Measurements from ENCODE around the gene PKP3. TPM values are rescaled to one million over a fixed set of nuclear protein-coding genes. Genes with fewer than 3 reads are reported as not detected.

Gene PKP3
- polyA plus RNA-seq, 2 of the 4 experiments (the other 2 are of a cell fraction): 12.1 to 25.9 TPM

DNA sequence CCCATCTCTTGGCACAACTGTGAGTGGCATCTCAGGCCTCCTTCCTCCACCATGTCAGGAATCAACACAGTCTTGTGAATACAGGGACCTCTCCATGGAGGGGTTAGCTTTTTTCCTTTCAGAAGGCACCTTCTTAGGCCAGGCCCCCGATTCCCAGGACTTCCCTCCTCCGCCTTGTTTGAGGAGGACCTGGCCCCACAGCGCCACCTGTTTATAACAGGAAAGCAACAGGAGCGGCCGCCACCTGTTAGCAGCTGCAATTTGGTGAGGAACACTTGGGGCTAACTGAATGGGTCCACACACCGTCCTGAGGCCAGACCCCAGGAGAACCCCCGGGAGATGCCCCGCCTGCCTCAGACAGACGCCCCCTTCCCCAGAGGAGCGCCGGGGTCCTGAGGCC, 3.8 kb upstream of the PKP3 start:
- WGBS (ENCODE audit: missing lambda C conversion rate): 93% methylated on average over 6 of the region's 11 CpGs
- ATAC-seq (no peak), DNase-seq (ENCODE audit: low read depth in 1 of 2, low spot score in 1 of 2) (no peak), FAIRE-seq (no peak)
- H3K4me2 ChIP-seq: no peak overlapping the region
- H3K4me3 ChIP-seq: no peak overlapping the region
- no peak for TF ChIP-seq RCOR1 (IDR thresholded peaks at IDR 0.05; ENCODE audit: low read depth, low read length)
- 0 out of 5 replicates have a peak, but pooled peaks of 1 of the 2 experiments have one; percentile 12 for TF ChIP-seq RAD21 (conservative IDR thresholded peaks at IDR 0.05 in 1 of 2, IDR thresholded peaks at IDR 0.05 in 1 of 2)
- no peak for TF ChIP-seq CBX2 (IDR thresholded peaks at IDR 0.05; ENCODE audit: borderline replicate concordance, low read depth)
- TF ChIP-seq, protein P1, sequence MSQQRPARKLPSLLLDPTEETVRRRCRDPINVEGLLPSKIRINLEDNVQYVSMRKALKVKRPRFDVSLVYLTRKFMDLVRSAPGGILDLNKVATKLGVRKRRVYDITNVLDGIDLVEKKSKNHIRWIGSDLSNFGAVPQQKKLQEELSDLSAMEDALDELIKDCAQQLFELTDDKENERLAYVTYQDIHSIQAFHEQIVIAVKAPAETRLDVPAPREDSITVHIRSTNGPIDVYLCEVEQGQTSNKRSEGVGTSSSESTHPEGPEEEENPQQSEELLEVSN (IDR thresholded peaks at IDR 0.05; ENCODE audit: borderline replicate concordance, low read depth): no peak
- CTCF ChIA-PET: interaction anchor here (0.9 to 1.2 kb wide), 2 partner anchors 10 to 58 kb away, joined by 3 to 5 read pairs; no protein-coding TSS in a partner anchor
- H3K9me3 ChIP-seq: no peaks in the 10 kb centered on the region
- H3K4me1 ChIP-seq: peaks cover 22% of the 10 kb centered on the region
- H3K27ac ChIP-seq: no peak overlapping the region
- POLR2A ChIA-PET: interaction anchor here (1.4 kb wide), 1 partner anchor 17 kb away, joined by 3 read pairs; no protein-coding TSS in a partner anchor

DNA sequence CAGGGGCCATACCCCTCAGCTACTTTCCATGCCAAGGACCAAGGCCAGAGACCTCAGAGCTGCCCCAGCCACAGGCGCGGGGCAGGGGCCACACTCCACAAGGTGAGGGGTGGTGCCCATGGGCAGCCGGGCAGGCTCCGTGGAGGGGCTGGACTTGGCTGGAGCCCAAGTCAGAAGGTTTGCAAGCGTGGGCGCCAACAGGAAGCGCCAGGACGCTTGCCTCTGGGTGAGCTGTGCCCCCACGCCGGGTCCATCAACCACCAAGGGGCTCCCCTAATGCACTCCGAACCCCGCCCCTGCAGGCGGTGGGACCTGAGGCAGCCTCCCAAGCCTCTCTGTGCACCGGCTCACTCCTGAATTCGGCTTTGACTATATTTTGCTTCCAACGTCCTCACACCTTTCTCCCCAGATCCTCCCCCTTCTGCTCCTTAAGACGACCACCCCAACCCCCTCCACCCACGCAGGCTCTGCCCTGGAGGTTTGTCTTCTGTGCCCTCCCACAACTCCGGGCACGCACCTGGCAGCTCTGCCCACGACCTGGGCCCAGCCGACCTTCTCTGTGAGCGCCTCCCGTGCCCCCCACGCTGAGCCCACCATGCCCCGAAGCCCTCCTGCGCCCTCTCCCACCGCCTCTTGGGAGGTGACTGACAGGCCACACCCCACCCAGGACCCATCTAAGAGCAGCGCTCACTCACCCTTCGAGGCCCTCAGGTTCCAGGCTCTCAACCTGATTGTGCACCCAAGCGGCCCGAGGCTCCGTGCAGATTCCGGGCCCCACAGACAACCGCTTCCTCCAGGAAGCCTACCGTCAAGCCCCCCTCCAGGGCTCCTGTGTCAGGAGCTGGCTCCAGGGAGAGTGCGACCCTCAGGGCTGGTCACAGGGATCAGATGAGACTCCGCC, 2.6 kb upstream of the PKP3 start:
- H3K4me1 ChIP-seq: peaks cover 34% of the 10 kb centered on the region
- TF ChIP-seq ZFP36 (IDR thresholded peaks at IDR 0.05; ENCODE audit: borderline replicate concordance, partially characterized antibody): peak; percentile 18
- no peak for TF ChIP-seq RARB (CRISPR knock-in tag; IDR thresholded peaks at IDR 0.05)
- H3K9me3 ChIP-seq: no peaks in the 10 kb centered on the region
- ATAC-seq (no peak), FAIRE-seq (no peak), DNase-seq (ENCODE audit: low read depth in 1 of 2, low spot score in 1 of 2) (no peak)
- ChIA-PET POLR2A (interaction anchor here (1.4 to 3.1 kb wide), 2 partner anchors 16 kb away, joined by 3 to 18 read pairs; no protein-coding TSS in a partner anchor), CTCF (interaction anchor here (1.2 to 1.9 kb wide), 3 partner anchors 12 to 86 kb away, joined by 3 to 10 read pairs (median 4); no protein-coding TSS in a partner anchor)
- WGBS (ENCODE audit: missing lambda C conversion rate): 90% methylated on average over 34 of the region's 38 CpGs
- H3K4me3 ChIP-seq: no peak overlapping the region
- H3K4me2 ChIP-seq: no peak overlapping the region
- peak overlapping the region in 1 of 2 experiments; percentile 98; a peak in 2 of 6 replicates for H3K27ac ChIP-seq

DNA sequence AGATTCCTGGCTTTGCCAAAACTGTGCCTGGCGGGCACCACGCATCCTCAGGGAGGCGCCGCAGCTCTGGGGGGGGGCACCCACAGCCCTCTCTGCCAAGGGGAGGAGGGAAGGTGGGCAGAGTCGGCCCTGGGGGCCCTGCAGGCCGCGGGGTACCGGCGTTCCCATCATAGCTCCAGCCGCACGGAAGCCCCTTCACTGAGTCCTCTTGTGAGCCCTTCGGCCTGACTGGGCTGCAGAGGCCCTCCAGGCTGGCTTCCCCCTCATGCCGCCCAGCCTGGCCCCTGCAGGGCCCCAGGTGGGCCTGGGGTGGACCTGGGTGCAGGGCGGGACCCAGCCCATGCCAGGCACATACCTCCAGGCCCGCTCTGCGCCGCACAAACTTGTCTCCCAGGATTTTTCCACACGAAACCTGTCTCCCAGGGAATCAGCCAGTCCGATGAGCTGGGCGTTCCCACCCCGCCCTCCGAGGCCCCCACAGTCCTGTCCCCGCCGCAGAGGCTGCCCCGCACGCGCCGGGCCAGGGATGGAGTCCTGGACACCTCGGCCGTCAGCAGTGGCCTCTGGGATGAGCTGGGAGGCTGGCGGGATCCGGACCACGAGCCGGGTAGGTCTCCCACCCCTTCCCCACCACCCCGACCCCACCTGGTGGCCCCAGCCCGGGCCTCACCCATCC, 1.8 kb upstream of the PKP3 start:
- no peaks in the 10 kb centered on the region for H3K9me3 ChIP-seq
- ChIA-PET CTCF (interaction anchor here (1.2 to 1.9 kb wide), 4 partner anchors 24 to 87 kb away, joined by 3 to 10 read pairs (median 4); no protein-coding TSS in a partner anchor), POLR2A (interaction anchor here (0.9 to 3.1 kb wide), 2 partner anchors 15 to 56 kb away, joined by 4 to 18 read pairs; no protein-coding TSS in a partner anchor)
- DNase-seq (ENCODE audit: low read depth in 1 of 2, low spot score in 1 of 2) (no peak), FAIRE-seq (no peak), ATAC-seq (no peak)
- peaks cover 37% of the 10 kb centered on the region for H3K4me1 ChIP-seq
- peak overlapping the region; percentile 98 to 99 for H3K27ac ChIP-seq
- H3K4me3 ChIP-seq: no peak overlapping the region
- 89% methylated on average over 13 of the region's 36 CpGs for WGBS (ENCODE audit: missing lambda C conversion rate)
- TF ChIP-seq SMC3 (IDR thresholded peaks at IDR 0.05): no peak
- TF ChIP-seq, protein P2, sequence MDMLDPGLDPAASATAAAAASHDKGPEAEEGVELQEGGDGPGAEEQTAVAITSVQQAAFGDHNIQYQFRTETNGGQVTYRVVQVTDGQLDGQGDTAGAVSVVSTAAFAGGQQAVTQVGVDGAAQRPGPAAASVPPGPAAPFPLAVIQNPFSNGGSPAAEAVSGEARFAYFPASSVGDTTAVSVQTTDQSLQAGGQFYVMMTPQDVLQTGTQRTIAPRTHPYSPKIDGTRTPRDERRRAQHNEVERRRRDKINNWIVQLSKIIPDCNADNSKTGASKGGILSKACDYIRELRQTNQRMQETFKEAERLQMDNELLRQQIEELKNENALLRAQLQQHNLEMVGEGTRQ (IDR thresholded peaks at IDR 0.05): no peak
- TF ChIP-seq, protein P3, sequence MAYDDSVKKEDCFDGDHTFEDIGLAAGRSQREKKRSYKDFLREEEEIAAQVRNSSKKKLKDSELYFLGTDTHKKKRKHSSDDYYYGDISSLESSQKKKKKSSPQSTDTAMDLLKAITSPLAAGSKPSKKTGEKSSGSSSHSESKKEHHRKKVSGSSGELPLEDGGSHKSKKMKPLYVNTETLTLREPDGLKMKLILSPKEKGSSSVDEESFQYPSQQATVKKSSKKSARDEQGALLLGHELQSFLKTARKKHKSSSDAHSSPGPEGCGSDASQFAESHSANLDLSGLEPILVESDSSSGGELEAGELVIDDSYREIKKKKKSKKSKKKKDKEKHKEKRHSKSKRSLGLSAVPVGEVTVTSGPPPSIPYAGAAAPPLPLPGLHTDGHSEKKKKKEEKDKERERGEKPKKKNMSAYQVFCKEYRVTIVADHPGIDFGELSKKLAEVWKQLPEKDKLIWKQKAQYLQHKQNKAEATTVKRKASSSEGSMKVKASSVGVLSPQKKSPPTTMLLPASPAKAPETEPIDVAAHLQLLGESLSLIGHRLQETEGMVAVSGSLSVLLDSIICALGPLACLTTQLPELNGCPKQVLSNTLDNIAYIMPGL (CRISPR knock-in tag; IDR thresholded peaks at IDR 0.05; ENCODE audit: borderline replicate concordance): no peak
- no peak for TF ChIP-seq KDM1A (IDR thresholded peaks at IDR 0.05; ENCODE audit: low read depth)
- TF ChIP-seq ZC3H11A (IDR thresholded peaks at IDR 0.05): no peak
- no peak for TF ChIP-seq CEBPB (IDR thresholded peaks at IDR 0.05)
- peak overlapping the region; percentile 95; the same call in 2 of the 3 replicates for H3K4me2 ChIP-seq
